Esophagus squamous epithelium (tissue), 4 donors: ENCODE measurements around the gene MATCAP1.

Experiments used
- CTCF ChIP-seq, 6 experiments: fragments of 450-650 bp in 4 of 6; fragments of 200-600 bp in 2 of 6; sonication (generic) in 2 of 6; IDR thresholded peaks; one replicate each; pipeline ENCODE4 v1.5.1; 2016 to 2019; ENCODE audit warnings: antibody characterized with exemption in 6 of 6, mild to moderate bottlenecking in 4 of 6, moderate library complexity in 4 of 6
- POLR2A ChIP-seq, 4 donors: fragments of 450-650 bp; IDR thresholded peaks; one replicate each; pipeline ENCODE4 v1.6.1; 2017; ENCODE audit warnings: antibody characterized with exemption in 4 of 4, mild to moderate bottlenecking in 4 of 4, moderate library complexity in 3 of 4

- TF ChIP-seq POLR2A (IDR thresholded peaks at IDR 0.05), result no peak
- no peak for TF ChIP-seq CTCF (IDR thresholded peaks at IDR 0.05)
Measured at GRCh38 chr16:67191411-67191994, 7.7 kb upstream of the MATCAP1 start.
